Mesodermal cell (in vitro differentiated cells): ENCODE measurements around the gene EMCN.

Source experiments
- H3K27ac ChIP-seq: 2 replicates; pipeline ENCODE4 v1.7.0; 2013; ENCODE audit warnings: mild to moderate bottlenecking, low read depth, low read length, moderate library complexity; ENCODE audit not compliant: severe bottlenecking
- H3K36me3 ChIP-seq: 2 replicates; pipeline ENCODE4 v1.7.1; 2013; ENCODE audit warnings: mild to moderate bottlenecking, low read length, moderate library complexity; ENCODE audit not compliant: control insufficient read depth, insufficient read depth
- H3K4me1 ChIP-seq: one replicate; pipeline ENCODE4 v1.7.1; 2013; ENCODE audit warnings: mild to moderate bottlenecking, low read length; ENCODE audit not compliant: insufficient read depth, control insufficient read depth, poor library complexity, severe bottlenecking
- H3K4me3 ChIP-seq: 2 replicates; pipeline ENCODE4 v1.7.0; 2013; ENCODE audit warnings: low read length, control low read depth, mild to moderate bottlenecking; ENCODE audit not compliant: insufficient read depth, poor library complexity, severe bottlenecking; ENCODE audit errors: extremely low read depth
- H3K9me3 ChIP-seq: 2 replicates; pipeline ENCODE4 v1.7.1; 2013; ENCODE audit warnings: mild to moderate bottlenecking, low read length, moderate library complexity; ENCODE audit not compliant: control insufficient read depth
- WGBS, 2 experiments: methylation state at CpG; one replicate each; pipeline ENCODE4 v1.1.5; 2013; ENCODE audit warnings: missing lambda C conversion rate in 2 of 2; ENCODE audit not compliant: insufficient coverage in 2 of 2; 5-methylcytosine and 5-hydroxymethylcytosine counted together

The EMCN gene

DNA sequence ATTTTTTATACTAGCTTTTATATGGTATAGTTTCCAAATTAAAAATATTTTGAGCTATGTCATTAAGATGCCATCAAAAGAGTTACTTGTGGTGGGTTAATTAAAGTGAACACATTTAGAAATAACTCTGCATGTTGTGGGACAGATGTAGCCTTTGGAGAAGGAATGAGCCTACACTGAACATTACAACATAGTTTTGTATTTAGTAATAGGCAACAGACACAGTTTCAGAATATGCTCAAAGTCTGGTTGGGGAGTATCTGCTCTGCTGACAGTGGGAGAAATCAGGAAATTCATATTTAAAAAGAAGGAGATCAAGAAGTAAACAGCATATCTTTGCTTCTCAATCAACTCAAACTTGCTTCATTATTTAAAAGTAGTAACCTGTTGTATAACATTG, 23.7 kb downstream of the EMCN start:
- Histone ChIP-seq H3K4me3 (no peak overlapping the region), H3K9me3 (no peaks in the 10 kb centered on the region), H3K27ac (no peak overlapping the region), H3K4me1 (no peaks in the 10 kb centered on the region), H3K36me3 (no peaks in the 10 kb centered on the region)

DNA sequence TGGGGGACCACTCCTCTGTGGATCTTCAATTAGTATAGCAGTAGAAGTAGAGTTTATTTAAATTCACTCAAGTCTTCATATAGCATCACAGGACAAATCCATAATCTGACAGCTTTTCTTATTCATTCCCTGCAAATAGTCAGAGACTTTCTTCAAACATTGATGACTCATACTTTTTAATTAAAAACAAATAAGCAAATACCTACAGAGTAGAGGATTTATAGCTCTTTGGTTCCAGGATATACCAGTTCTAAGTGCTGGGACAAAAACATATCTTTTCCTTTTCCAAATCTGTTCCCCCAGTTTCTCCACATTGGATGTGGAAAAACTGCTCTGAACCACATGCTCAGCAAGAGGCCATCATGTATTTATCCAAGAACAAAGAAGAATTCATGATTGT, 24.1 kb downstream of the EMCN start:
- Histone ChIP-seq H3K36me3 (no peaks in the 10 kb centered on the region), H3K9me3 (no peaks in the 10 kb centered on the region), H3K27ac (no peak overlapping the region), H3K4me3 (no peak overlapping the region), H3K4me1 (no peaks in the 10 kb centered on the region)

DNA sequence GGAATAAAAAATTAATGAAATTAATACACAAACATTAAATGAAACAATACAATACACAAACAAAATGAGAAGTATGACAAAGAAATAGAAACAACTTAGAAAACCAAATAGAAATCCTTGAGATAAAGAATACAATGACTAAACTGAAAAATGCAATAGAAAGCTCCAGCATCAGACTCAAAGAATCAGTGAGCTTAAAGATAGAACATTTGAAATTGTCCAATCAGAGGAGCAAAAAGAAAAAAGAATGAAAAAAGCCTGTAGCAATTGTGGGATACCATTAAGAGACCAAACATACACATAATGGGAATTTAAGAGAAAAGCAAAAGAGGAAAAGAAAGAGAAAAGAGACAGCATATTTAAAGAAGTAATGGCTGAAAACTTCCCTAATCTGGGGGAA, 25.7 kb downstream of the EMCN start:
- no peaks in the 10 kb centered on the region for H3K4me1 ChIP-seq
- no peak overlapping the region for H3K27ac ChIP-seq
- H3K9me3 ChIP-seq: no peaks in the 10 kb centered on the region
- no peaks in the 10 kb centered on the region for H3K36me3 ChIP-seq
- H3K4me3 ChIP-seq: no peak overlapping the region

DNA sequence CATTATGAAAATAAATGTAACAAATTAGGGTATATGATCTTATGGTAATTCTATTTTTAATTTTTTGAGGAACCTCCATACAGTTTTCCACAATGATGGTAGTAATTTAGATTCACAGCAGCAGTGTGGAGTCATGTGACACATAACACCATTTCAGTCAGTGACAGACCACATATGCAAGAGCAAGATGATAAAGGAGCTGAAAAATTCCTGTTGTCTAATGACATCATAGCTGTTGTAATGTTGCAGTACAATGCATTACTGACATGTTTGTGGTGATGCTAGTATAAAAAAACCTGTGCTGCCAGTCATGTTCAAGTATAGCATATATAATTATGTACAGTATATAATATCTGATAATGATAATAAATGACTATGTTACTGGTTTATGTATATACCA, 28.5 kb downstream of the EMCN start:
- no peaks in the 10 kb centered on the region for H3K9me3 ChIP-seq
- H3K36me3 ChIP-seq: no peaks in the 10 kb centered on the region
- H3K4me1 ChIP-seq: no peaks in the 10 kb centered on the region
- H3K27ac ChIP-seq: no peak overlapping the region
- no peak overlapping the region for H3K4me3 ChIP-seq

DNA sequence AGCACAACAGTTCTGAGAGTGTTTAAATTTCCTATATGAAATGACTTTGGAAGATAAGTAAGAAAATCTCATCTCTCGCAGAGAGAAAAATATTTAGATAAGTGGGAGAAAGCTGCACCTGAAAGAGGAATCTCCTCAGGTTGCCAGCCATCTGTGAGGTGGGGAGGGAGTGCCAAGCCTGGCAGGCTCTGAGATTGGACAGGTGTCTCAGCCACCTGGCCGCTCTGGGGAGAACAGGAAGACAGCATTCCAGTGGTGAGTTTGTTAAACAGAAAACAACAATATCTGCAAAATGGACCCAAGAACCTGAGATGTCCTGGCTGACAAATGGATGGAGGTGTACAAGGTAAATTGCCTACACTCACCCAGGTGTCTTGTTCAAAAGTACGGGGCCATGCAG, 31.3 kb downstream of the EMCN start:
- H3K4me3 ChIP-seq: no peak overlapping the region
- WGBS, 2 experiments: 93 to 100% methylated on average over 1 to 2 of the region's 3 CpGs
- no peaks in the 10 kb centered on the region for H3K4me1 ChIP-seq
- no peaks in the 10 kb centered on the region for H3K36me3 ChIP-seq
- H3K9me3 ChIP-seq: no peaks in the 10 kb centered on the region
- H3K27ac ChIP-seq: no peak overlapping the region

DNA sequence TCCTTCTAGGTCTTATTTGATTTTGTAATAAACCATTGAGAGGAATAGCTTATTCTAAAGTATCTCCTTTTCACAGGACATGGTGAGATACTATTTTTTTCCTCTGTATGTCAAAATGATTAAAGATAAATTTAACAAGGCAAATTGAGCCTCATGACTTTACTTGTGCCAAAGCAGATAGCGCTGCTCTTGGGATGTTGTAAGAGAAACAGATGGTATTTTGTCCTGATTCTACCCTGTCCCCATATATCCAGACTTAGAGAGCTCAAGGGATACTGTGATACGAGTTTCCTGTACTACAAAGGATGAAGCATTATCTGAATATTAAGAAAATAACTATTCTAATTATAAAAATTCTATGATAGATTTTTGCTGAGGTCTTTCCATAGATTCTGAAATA, 34.0 kb downstream of the EMCN start:
- no peaks in the 10 kb centered on the region for H3K36me3 ChIP-seq
- H3K4me3 ChIP-seq: no peak overlapping the region
- no peaks in the 10 kb centered on the region for H3K9me3 ChIP-seq
- no peaks in the 10 kb centered on the region for H3K4me1 ChIP-seq
- no peak overlapping the region for H3K27ac ChIP-seq
- no CpG with 5 or more reads among the region's 2 CpGs for WGBS, 2 experiments

DNA sequence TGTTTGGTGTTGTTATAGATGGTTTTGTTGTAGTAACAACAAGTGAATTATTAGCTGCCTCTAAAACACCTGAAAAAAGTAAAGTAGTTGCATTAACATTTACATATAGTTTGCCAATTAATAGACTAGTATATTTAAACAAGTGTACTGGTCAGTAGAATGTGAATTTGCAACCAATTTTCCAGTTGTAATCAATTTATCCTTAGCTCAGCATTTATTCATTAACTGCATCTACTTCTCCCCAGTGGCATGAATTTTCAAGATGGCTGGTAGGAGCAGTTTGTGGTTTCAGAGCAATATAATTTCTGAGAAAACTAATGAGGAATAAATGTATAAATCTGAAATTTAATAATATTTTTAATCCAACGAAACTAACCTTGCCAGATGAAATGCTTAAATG, 37.9 kb downstream of the EMCN start:
- Histone ChIP-seq H3K4me3 (no peak overlapping the region), H3K4me1 (no peaks in the 10 kb centered on the region), H3K9me3 (no peaks in the 10 kb centered on the region), H3K36me3 (no peaks in the 10 kb centered on the region), H3K27ac (no peak overlapping the region)
- no CpG with 5 or more reads among the region's 1 CpG for WGBS, 2 experiments

DNA sequence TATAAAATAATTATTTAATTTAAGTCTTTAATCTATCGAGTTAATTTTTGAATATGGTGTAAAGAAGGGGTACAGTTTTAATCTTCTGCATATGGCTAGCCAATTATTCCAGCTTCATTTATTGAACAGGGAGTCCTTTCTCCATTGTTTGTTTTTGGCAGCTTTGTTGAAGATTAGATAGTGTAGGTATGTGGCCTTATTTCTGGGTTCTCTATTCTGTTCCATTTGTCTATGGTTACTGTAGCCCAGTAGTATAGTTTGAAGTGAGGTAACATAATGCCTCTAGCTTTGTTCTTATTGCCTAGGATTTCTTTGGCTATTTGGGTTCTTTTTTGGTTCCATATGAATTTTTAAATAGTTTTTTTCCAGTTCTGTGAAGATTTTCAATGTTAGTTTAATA, 48.3 kb downstream of the EMCN start:
- Histone ChIP-seq H3K36me3 (no peaks in the 10 kb centered on the region), H3K27ac (no peak overlapping the region), H3K4me3 (no peak overlapping the region), H3K9me3 (no peaks in the 10 kb centered on the region), H3K4me1 (no peaks in the 10 kb centered on the region)
- WGBS, 2 experiments: no CpG with 5 or more reads among the region's 1 CpG

DNA sequence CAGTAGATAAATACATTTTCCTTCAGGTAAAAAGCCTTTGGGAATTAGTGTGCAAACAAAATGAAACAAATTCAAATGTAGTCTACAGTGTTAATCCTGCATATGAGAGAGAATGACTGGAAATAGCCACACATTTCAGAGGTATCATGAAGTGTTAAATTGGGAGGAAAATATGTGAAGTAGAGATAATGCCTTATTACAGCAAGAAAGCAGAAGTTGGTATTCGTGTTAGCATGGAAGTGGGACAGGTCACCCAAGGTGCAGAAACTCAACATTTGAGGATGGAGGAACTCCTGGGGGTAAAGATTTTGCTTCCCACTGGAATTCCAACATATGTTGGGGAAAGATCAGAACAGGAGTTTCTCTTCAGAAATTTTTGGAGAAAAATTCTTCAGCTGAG, 51.3 kb downstream of the EMCN start:
- no peaks in the 10 kb centered on the region for H3K9me3 ChIP-seq
- H3K4me3 ChIP-seq: no peak overlapping the region
- 75% methylated on average over 1 of the region's 1 CpG; no CpG with 5 or more reads in 1 of the 2 experiments for WGBS, 2 experiments
- H3K27ac ChIP-seq: no peak overlapping the region
- no peaks in the 10 kb centered on the region for H3K36me3 ChIP-seq
- H3K4me1 ChIP-seq: no peaks in the 10 kb centered on the region

DNA sequence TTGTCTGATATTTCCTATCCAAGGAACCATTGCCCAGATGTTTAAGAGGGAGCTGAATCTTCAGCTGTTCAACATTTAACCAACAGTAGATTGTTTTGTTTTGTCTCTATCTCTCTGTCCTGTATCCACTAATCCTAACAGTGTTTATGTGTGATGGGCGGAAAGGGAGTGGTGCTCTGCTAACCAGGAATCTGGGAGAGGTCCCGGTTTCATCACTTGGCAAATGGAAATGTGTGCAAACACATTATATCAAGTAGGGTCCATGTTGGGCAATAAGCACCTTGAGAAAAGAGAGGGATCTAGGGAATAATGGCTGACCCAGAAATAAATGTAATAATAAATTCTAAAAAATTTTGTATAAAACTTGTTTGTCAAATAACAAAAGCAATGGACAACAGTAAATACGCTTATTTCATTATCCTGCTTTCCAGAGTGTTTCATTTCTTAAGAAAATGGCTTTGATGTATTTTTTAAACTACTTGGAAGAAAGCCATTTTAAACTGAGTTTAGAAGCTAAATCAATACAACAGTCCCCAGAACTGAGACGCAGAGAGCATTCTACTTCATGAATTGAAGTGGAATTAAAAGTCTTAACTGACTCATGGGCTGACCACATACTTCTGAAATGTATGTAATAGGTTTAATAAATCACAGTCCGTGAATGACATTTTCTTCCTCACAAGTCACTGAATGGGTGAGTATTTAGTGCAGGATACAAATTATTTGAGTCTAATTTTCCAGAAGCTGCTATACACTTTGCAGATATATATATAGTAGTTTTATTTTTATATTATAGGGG, 55.8 kb downstream of the EMCN start:
- Histone ChIP-seq H3K27ac (no peak overlapping the region), H3K36me3 (no peaks in the 10 kb centered on the region), H3K9me3 (no peaks in the 10 kb centered on the region), H3K4me1 (no peaks in the 10 kb centered on the region), H3K4me3 (no peak overlapping the region)
- WGBS, 2 experiments: 80% methylated on average over 1 of the region's 5 CpGs; no CpG with 5 or more reads in 1 of the 2 experiments

DNA sequence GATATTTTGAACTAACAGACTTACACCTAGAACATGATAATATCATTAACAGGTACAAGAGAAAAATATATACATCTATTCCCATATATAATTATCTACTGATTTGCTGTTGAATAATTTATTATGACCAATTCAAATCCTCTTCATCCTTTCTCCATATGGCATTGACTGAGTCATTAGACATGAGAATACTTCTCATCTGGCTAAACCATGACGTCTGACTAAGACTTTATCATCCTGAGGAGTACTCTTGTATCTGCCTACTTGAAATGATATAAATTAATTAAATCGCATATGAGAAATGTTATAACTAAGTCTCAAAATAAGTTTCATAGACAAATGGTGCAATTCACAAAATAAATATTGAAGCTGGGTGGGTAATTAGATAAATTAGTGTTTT, 67.4 kb downstream of the EMCN start:
- WGBS, 2 experiments: no CpG with 5 or more reads among the region's 2 CpGs
- H3K4me1 ChIP-seq: no peaks in the 10 kb centered on the region
- H3K36me3 ChIP-seq: no peaks in the 10 kb centered on the region
- no peak overlapping the region for H3K4me3 ChIP-seq
- H3K27ac ChIP-seq: no peak overlapping the region
- H3K9me3 ChIP-seq: no peaks in the 10 kb centered on the region
